NCI-H2227 (cell line): ENCODE data around the gene TLR9.

ENCODE experiments used
- DNase-seq: peaks from one replicate; lab custom pipeline; 2025; ENCODE audit not compliant: unreplicated experiment; lab: John Stamatoyannopoulos, UW

Gene TLR9

DNA sequence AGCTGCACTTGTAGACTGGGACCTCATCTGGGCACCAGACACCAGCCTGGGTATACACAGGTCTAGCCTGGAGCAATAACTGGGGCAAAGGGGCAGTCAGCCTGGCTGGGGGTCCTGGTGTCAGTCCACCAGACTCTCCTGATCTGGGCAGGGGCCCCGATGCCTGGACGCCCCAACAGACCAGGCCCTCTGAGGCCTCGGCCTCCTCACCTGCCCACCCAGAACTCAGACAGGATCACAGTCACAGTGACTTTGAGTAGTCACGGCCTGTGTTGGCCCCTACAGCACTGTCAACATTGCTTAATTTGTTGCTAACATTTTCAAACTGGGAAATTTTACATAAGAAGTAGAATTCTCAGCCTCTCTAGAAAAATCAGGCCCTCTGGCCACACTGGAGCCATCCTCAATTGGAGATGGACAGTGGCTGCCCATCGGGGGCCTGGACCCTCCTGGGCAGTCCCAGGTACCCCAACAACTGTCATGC lies 7.7 kb upstream of the TLR9 start:
- no peak for DNase-seq

GRCh38 chr3:52232279-52233107 lies 7.0 kb upstream of the TLR9 start:
- no peak for DNase-seq

DNA sequence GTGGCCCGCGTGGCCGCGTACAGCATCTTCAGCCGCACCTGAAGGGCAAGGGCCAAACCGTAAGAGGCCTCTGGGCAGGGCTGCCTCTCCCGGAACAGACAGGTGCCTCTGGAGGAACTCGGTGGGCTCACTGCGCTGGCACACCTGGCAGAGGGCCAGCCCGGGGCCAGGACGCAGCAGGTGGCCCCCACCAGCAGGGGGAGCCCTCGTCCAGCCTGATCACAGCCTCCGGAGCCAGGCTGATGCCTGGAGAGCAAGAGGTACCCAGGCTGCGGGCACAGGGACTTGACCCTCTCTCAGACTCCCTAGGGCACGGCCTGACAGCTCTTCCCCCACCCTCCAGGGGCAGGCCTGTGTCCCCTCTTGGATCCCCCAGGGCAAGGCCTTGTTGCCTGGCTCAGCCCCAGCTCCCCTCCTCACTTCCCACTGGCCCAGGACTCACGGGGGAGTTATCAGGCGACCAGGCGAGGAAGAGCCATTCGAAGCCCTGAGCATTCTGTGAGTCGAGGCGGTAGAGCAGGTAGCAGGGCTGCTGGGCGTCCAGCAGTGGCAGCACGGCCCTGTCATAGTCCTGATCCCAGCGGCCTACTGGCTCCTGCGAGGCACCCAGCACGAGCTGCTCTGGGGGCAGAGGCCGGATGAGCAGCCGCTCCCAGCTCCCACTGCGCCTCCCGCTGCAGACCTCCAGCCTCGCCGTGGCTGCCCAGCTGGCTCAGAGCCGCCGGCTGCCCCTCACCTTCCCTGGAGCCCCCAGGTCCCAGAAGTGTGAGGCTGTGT lies 6.2 kb upstream of the TLR9 start:
- DNase-seq = peak; percentile 44

GRCh38 chr3:52230889-52231499 lies 5.5 kb upstream of the TLR9 start:
- no peak for DNase-seq

GRCh38 chr3:52230461-52230860 lies 5.0 kb upstream of the TLR9 start:
- DNase-seq = no peak

GRCh38 chr3:52229656-52230055 lies 4.2 kb upstream of the TLR9 start:
- DNase-seq = no peak

- DNase-seq = no peak
Observed at GRCh38 chr3:52228751-52229291, 3.4 kb upstream of the TLR9 start.

- DNase-seq = no peak
Observed at GRCh38 chr3:52228266-52228665, 2.8 kb upstream of the TLR9 start.

- DNase-seq = no peak
Observed at GRCh38 chr3:52227766-52228165, 2.3 kb upstream of the TLR9 start.

- no peak for DNase-seq
Observed at GRCh38 chr3:52227117-52227516, 1.7 kb upstream of the TLR9 start.

DNA sequence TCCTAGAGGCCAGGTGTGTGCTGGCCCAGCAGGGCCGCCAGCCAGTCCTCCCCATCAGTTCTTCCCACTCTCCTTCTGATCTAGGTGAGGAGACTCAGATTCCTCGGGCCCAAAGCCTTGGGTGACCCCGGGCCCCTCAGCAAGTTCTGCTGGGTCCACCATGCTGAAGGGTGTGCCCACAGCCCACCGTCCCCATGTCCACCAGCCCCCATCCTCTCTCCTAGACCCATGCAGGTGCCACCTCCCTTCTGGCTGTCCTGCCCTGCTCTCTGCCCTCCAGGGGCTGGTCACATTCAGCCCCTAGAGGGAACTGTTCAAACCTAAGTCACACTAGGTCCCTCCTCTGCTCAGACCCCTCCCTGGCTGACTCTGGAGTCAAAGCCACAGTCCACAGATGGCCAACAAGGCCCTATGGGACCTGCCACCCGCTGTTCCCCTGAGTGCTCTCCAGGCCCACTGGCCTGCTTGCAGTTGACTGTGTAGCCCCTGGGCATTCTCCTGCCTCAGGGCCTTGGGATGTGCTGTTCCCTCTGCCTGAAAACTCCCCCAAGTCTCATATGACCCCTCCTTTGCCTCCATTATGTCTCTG lies 878 bp upstream of the TLR9 start:
- DNase-seq = no peak

DNA sequence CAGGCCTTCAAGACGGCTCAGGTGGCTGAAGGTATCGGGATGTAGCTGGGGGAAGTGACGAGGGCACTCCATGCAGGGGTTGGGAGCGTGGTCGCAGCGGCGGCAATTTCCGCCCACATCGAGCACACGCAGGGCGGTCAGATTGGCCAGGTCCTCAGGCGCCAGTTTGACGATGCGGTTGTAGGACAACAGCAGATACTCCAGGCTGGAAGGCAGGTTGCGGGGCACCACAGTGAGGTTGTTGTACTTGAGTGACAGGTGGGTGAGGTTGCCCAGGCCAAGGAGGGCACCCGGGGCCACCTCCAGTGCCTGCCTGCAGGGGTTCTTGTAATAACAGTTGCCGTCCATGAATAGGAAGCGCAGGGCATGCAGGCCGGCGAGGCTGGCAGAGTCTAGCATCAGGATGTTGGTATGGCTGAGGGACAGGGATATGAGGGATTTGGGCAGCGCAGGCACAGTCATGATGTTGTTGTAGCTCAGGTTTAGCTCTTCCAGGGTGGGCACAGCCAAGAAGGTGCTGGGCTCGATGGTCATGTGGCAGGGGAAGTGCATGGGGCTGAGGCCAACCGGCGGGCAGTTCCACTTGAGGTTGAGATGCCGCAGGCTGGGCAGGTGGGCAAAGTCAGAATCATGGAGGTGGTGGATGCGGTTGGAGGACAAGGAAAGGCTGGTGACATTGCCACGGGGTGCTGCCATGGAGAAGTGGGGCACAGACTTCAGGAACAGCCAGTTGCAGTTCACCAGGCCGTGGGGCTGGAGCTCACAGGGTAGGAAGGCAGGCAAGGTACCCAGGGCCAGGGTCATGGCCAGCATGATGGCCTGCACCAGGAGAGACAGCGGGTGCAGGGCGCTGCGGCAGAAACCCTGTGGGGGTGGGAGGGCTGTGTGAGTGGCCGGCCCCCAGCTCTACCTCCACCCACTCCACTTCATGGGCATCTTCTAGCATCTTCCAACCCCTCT lies 1.7 kb downstream of the TLR9 start:
- DNase-seq = no peak

GRCh38 chr3:52222319-52223221 lies 2.9 kb downstream of the TLR9 start:
- no peak for DNase-seq

DNA sequence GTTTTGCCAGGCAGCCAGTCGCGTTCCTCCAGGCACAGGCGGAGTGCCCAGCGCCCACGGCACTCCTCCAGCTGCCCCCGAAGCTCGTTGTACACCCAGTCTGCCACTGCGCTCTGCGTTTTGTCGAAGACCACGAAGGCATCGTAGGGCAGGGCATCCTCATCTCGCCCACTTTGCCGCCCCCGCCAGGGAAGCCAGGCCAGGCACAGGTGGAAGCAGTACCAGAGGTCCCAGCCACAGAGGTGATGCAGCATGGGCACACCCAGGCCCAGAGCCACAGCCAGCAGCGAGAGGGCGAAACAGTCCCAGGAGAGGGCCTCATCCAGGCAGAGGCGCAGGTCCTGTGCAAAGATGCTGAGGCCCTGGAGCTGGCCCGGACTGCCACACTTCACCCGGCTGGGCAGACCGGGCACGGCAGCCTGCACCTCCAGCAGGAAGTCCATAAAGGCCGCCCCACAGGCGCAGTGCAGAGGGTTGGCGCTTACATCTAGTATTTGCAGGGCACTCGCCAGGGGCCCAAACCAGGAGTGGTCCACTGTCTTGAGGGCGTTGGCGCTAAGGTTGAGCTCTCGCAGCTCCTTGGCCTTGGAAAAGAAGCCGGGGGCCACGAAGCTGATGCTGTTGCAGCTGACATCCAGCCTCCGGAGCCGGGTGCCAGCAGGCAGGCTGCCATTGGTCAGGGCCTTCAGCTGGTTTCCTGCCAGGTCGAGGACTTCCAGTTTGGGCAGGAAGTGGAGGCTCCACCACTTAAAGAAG lies 3.7 kb downstream of the TLR9 start:
- DNase-seq = no peak

DNA sequence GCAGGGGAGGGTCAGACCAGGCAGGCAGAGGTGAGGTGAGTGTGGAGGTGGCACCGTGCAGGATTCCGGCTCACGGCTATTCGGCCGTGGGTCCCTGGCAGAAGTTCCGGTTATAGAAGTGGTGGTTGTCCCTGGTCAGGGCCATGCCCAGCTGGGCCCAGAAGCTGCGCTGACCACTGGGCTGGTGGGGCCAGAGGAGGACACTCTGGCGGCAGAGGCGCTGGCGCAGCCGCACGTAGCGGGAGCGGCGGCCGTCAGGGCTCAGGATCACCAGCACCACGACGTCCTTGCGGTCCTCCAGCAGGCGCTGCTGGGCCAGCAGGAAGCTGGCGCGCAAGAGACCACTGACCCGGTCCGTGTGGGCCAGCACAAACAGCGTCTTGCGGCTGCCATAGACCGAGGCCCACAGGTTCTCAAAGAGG lies 4.3 kb downstream of the TLR9 start:
- no peak for DNase-seq

GRCh38 chr3:52220380-52221026 lies 4.9 kb downstream of the TLR9 start:
- peak; percentile 79 for DNase-seq

- DNase-seq = no peak
Observed at GRCh38 chr3:52218937-52219650, 6.4 kb downstream of the TLR9 start.
